HFFc6 (cell line): ENCODE data around the gene DDAH1. TPM values are rescaled to one million over a fixed set of nuclear protein-coding genes. Genes with fewer than 3 reads are reported as not detected.
"Not testable (repeated sequence)": the region's sequence is repeated elsewhere in the genome, so short reads cannot be mapped to it uniquely, and the experiment has no call there.

Experiments
- DNase-seq: peaks from one replicate; pipeline ENCODE4 v3.0.0-alpha.2; 2018
- H3K27ac Mint-ChIP-seq: 2 replicates; pipeline ENCODE4 v1.8.0; 2020; ENCODE audit warnings: mild to moderate bottlenecking, mixed read lengths
- H3K27me3 Mint-ChIP-seq: 2 replicates; pipeline ENCODE4 v1.8.0; 2021; ENCODE audit warnings: mild to moderate bottlenecking, moderate library complexity, mixed read lengths; ENCODE audit not compliant: insufficient read depth
- H3K36me3 Mint-ChIP-seq: 2 replicates; pipeline ENCODE4 v1.8.0; 2021; ENCODE audit warnings: low read depth, mixed read lengths
- H3K4me1 Mint-ChIP-seq: 2 replicates; pipeline ENCODE4 v1.8.0; 2020; ENCODE audit warnings: low read depth, mixed read lengths
- H3K4me3 Mint-ChIP-seq: 2 replicates; pipeline ENCODE4 v1.8.0; 2020; ENCODE audit warnings: mild to moderate bottlenecking, moderate library complexity, mixed read lengths
- H3K9me3 Mint-ChIP-seq: 2 replicates; pipeline ENCODE4 v1.8.0; 2020; ENCODE audit warnings: mild to moderate bottlenecking, mixed read lengths
- total RNA-seq, 6 experiments: library from RNA; stranded (reverse); fragmentation: NEBNext Ultra II Directional; extraction: Animal tissue kit (Norgen Biotek cat#: 25700); gene quantifications; 2 replicates in 1 of 6; 3 replicates in 5 of 6; pipeline ENCODE4 v1.2.3, GENCODE V29; 2021
- TF ChIP-seq, protein P1 (sequence below): fragments of 200-600 bp; sonication (generic); IDR thresholded peaks from 2 replicates; pipeline ENCODE4 v1.5.0; 2021; ENCODE audit warnings: antibody characterized with exemption, mild to moderate bottlenecking

The DDAH1 gene
- total RNA-seq, 6 experiments from 2014 or later: 235 to 320 (median 277) TPM

DNA sequence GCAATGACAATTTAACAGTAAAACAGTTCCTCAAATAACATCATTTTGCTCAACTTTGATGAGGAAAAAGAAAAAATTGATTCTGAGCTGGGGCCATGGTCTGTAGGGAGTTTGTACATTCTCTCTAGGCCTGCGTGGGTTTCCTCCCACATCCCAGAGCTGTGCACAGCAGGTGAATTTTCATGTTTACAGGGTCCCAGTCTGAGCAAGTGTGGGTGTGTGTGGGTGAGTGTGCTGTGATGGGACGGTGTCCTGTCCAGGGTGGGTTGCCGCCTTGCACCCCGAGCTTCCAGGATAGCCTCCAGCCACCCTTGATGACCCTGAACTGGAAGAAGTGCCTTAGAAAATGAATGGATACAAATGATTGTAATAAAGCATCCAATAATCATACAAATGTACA lies 112.9 kb downstream of the DDAH1 start:
- Mint-ChIP-seq H3K36me3 (peaks cover 76% of the 10 kb centered on the region), H3K27me3 (peaks cover 21% of the 10 kb centered on the region; the same call in 1 of the 2 replicates), H3K9me3 (peaks cover 4% of the 10 kb centered on the region; the same call in 1 of the 2 replicates), H3K4me3 (no peak overlapping the region), H3K4me1 (peaks cover 61% of the 10 kb centered on the region), H3K27ac (no peak overlapping the region; the same call in 1 of the 2 replicates)
- no peak for DNase-seq
- TF ChIP-seq, protein P1, sequence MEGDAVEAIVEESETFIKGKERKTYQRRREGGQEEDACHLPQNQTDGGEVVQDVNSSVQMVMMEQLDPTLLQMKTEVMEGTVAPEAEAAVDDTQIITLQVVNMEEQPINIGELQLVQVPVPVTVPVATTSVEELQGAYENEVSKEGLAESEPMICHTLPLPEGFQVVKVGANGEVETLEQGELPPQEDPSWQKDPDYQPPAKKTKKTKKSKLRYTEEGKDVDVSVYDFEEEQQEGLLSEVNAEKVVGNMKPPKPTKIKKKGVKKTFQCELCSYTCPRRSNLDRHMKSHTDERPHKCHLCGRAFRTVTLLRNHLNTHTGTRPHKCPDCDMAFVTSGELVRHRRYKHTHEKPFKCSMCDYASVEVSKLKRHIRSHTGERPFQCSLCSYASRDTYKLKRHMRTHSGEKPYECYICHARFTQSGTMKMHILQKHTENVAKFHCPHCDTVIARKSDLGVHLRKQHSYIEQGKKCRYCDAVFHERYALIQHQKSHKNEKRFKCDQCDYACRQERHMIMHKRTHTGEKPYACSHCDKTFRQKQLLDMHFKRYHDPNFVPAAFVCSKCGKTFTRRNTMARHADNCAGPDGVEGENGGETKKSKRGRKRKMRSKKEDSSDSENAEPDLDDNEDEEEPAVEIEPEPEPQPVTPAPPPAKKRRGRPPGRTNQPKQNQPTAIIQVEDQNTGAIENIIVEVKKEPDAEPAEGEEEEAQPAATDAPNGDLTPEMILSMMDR: no peak

DNA sequence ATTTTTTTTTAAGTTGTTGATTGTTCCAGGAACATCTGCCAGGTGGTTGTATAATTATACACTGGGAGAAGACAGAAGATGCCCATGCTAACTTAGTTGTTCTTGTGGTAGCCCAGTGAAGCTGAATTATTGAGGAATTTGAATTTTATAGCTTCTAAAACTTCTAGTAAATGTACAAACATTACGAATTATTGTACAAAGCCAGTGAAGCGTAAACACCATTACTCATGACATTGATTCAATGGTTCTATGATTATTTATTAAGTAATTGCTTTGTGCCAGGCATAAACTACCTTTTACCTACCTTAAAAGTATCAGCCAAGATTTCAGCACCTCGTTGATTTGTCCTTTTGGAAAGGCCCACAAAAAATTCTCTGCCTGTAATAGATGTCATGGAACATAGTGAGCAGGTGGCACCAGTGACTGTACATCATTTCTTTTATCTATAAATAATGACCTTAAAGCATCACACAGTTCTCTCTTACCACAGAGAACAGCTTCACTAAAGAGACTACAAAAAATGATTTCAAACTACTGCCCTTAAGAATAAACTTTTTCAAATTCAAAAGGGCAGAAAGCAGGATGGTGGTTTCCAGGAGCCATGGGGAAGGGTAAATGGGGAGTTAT lies 113.6 kb downstream of the DDAH1 start:
- peaks cover 4% of the 10 kb centered on the region; the same call in 1 of the 2 replicates for H3K9me3 Mint-ChIP-seq
- peaks cover 21% of the 10 kb centered on the region; the same call in 1 of the 2 replicates for H3K27me3 Mint-ChIP-seq
- TF ChIP-seq, protein P1: no peak
- peaks cover 59% of the 10 kb centered on the region for H3K4me1 Mint-ChIP-seq
- H3K4me3 Mint-ChIP-seq: no peak overlapping the region
- DNase-seq: no peak
- H3K36me3 Mint-ChIP-seq: peaks cover 73% of the 10 kb centered on the region
- H3K27ac Mint-ChIP-seq: peak overlapping the region; percentile 61

DNA sequence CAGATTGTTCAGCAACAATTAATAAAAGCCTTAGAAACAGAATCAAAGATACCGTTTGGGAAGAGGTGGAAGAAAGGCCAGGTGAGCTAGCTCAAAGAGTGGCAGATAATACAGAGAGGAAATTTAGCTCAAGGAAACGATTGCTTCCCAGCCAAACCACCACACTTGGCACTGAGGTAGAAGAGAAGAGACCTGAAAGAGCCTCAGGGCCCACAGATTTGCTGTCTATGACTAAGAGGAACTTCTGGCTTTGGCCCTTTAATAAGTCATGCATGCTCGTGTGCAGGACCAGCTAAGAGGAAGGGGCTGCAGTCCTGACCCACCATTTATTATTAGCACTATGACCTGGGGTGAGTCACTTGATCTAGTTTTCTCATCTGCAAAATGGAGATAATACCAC lies 115.7 kb downstream of the DDAH1 start:
- Mint-ChIP-seq H3K9me3 (peaks cover 4% of the 10 kb centered on the region; the same call in 1 of the 2 replicates), H3K27me3 (peaks cover 23% of the 10 kb centered on the region), H3K36me3 (peaks cover 69% of the 10 kb centered on the region), H3K27ac (no peak overlapping the region), H3K4me3 (no peak overlapping the region; the same call in 1 of the 2 replicates), H3K4me1 (peaks cover 59% of the 10 kb centered on the region)
- TF ChIP-seq, protein P1: no peak
- DNase-seq: no peak

DNA sequence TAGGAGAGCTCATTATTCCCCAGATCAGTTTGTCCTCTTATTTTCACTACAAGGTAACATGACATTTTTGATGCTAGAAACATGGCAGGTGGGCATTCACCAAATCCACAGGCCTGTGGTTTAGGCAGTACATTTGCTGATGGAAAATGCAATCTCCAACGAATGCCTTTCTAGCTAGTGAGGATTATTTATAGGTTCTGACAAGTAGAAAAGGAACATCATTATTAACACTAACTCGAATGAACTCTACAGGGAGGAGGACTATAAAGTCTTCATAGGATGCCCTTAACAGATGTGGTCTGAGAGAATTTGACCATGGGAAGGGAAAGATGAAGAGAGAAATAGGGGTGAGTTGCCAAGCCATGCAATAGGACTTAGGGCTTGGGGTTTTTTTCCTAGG lies 117.1 kb downstream of the DDAH1 start:
- TF ChIP-seq, protein P1: no peak
- H3K27me3 Mint-ChIP-seq: peaks cover 22% of the 10 kb centered on the region
- peaks cover 64% of the 10 kb centered on the region for H3K4me1 Mint-ChIP-seq
- DNase-seq: no peak
- peak overlapping the region; percentile 38 for H3K27ac Mint-ChIP-seq
- peaks cover 62% of the 10 kb centered on the region for H3K36me3 Mint-ChIP-seq
- no peak overlapping the region for H3K4me3 Mint-ChIP-seq
- peaks cover 4% of the 10 kb centered on the region; the same call in 1 of the 2 replicates for H3K9me3 Mint-ChIP-seq

DNA sequence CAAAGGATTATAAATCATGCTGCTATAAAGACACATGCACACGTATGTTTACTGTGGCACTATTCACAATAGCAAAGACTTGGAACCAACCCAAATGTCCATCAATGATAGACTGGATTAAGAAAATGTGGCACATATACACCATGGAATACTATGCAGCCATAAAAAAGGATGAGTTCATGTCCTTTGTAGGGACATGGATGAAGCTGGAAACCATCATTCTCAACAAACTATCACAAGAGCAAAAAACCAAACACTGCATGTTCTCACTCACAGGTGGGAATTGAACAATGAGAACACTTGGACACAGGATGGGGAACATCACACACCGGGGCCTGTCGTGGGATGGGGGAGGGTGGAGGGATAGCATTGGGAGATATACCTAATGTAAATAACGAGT lies 117.7 kb downstream of the DDAH1 start:
- Mint-ChIP-seq H3K27me3 (peaks cover 22% of the 10 kb centered on the region), H3K36me3 (peaks cover 62% of the 10 kb centered on the region), H3K4me1 (peaks cover 70% of the 10 kb centered on the region)
- not testable (repeated sequence) for H3K27ac Mint-ChIP-seq, H3K9me3 Mint-ChIP-seq, DNase-seq, H3K4me3 Mint-ChIP-seq

DNA sequence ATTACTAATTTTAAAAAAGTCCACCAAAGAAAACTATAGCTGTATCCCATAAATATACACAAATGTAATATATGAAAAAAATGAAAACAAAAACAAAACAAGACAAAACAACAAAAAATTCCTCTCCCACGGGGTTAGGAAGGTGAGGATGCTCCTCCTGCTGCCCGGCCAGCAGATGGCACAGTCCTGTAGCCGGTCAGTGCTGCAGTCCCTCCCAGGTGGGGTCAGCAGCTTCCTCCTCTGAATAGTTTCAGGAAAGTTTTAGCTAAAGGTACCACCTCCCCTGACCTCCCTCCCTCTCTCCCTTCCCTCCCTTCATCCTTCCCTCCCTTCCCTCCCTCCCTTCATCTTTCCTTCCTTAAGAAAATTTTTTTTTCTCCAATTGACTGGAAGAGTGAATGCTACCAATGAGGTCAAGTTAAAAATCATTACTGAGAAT lies 120.7 kb downstream of the DDAH1 start:
- Mint-ChIP-seq H3K27me3 (peaks cover 27% of the 10 kb centered on the region), H3K4me1 (peaks cover 88% of the 10 kb centered on the region), H3K9me3 (peaks cover 4% of the 10 kb centered on the region; the same call in 1 of the 2 replicates), H3K27ac (peak overlapping the region; percentile 90), H3K4me3 (peak overlapping the region; percentile 62), H3K36me3 (peaks cover 58% of the 10 kb centered on the region)
- TF ChIP-seq, protein P1: peak; percentile 81
- peak; percentile 52 for DNase-seq
